ENCODE measurements around the gene CACNA2D4.

DNA sequence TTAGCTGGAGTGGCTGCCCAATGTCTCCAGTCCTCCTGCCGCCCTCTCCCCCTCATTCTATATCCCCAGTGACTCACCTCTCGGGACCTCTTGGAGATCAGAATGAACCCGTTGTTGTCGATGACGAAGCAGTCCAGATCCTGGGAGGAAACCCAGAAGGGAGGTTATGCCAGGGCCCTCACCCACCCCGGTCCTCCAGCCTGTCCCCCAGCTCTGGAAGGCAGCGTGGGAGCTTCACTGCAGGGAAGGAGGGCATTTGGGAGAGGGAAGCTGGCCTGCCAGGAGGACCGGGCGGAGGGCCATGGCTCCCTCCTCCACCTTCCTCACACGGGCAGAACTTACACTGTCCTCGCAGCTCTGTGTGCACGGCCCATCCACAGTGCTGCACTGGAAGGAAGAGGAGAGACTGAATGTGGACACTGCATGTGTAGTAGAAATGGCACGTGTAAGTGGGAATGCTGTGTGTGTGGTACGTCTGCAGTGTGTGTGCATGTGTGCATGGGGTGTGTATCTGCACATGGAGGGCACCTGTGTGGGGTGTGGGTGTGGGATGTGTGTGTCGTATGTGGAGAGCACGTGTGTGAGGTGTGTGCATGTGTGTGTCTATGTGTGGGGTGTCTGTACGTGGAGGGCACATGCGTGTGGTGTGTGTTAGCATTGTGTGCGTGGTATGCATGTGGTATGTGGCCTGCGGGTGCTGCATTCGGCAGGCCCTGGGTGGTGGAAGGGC lies 108.1 kb downstream of the CACNA2D4 start:
- no peak for TF ChIP-seq POLR2A (IDR thresholded peaks at IDR 0.05)
- TF ChIP-seq, protein P1, sequence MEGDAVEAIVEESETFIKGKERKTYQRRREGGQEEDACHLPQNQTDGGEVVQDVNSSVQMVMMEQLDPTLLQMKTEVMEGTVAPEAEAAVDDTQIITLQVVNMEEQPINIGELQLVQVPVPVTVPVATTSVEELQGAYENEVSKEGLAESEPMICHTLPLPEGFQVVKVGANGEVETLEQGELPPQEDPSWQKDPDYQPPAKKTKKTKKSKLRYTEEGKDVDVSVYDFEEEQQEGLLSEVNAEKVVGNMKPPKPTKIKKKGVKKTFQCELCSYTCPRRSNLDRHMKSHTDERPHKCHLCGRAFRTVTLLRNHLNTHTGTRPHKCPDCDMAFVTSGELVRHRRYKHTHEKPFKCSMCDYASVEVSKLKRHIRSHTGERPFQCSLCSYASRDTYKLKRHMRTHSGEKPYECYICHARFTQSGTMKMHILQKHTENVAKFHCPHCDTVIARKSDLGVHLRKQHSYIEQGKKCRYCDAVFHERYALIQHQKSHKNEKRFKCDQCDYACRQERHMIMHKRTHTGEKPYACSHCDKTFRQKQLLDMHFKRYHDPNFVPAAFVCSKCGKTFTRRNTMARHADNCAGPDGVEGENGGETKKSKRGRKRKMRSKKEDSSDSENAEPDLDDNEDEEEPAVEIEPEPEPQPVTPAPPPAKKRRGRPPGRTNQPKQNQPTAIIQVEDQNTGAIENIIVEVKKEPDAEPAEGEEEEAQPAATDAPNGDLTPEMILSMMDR (IDR thresholded peaks at IDR 0.05): no peak

Measured in heart left ventricle (tissue), 13 donors.